ENCODE data around the gene SOX18.
"Not testable (repeated sequence)": the region's sequence is repeated elsewhere in the genome, so short reads cannot be mapped to it uniquely, and the experiment has no call there.

The SOX18 gene

GRCh38 chr20:64092258-64093012 is 43.0 kb upstream of the SOX18 start:
- H3K4me3 ChIP-seq (ENCODE audit: control insufficient read depth, low read depth, low read length) = no peak overlapping the region
- no peak for TF ChIP-seq CTCF (conservative IDR thresholded peaks at IDR 0.05; ENCODE audit: control insufficient read depth, insufficient read depth, low read depth, low read length)
- DNase-seq (ENCODE audit: low read depth) = no peak

GRCh38 chr20:64091770-64092169 is 42.3 kb upstream of the SOX18 start:
- no peak overlapping the region for H3K4me3 ChIP-seq (ENCODE audit: control insufficient read depth, low read depth, low read length)
- no peak for TF ChIP-seq CTCF (conservative IDR thresholded peaks at IDR 0.05; ENCODE audit: control insufficient read depth, insufficient read depth, low read depth, low read length)
- no peak for DNase-seq (ENCODE audit: low read depth)

GRCh38 chr20:64091340-64091739 is 41.9 kb upstream of the SOX18 start:
- no peak overlapping the region for H3K4me3 ChIP-seq (ENCODE audit: control insufficient read depth, low read depth, low read length)
- no peak for TF ChIP-seq CTCF (conservative IDR thresholded peaks at IDR 0.05; ENCODE audit: control insufficient read depth, insufficient read depth, low read depth, low read length)
- no peak for DNase-seq (ENCODE audit: low read depth)

- H3K4me3 ChIP-seq (ENCODE audit: control insufficient read depth, low read depth, low read length) = no peak overlapping the region
- no peak for DNase-seq (ENCODE audit: low read depth)
- TF ChIP-seq CTCF (conservative IDR thresholded peaks at IDR 0.05; ENCODE audit: control insufficient read depth, insufficient read depth, low read depth, low read length) = no peak
These were observed 40.7 kb upstream of the SOX18 start for GRCh38 chr20:64090165-64090564.

- DNase-seq (ENCODE audit: low read depth); H3K4me3 ChIP-seq (ENCODE audit: control insufficient read depth, low read depth, low read length): not testable (repeated sequence)
These were observed 39.1 kb upstream of the SOX18 start for GRCh38 chr20:64088586-64088985.

GRCh38 chr20:64087226-64087825 is 37.9 kb upstream of the SOX18 start:
- not testable (repeated sequence) for H3K4me3 ChIP-seq (ENCODE audit: control insufficient read depth, low read depth, low read length); DNase-seq (ENCODE audit: low read depth)

GRCh38 chr20:64086801-64087200 is 37.4 kb upstream of the SOX18 start:
- DNase-seq (ENCODE audit: low read depth) = no peak
- H3K4me3 ChIP-seq (ENCODE audit: control insufficient read depth, low read depth, low read length) = no peak overlapping the region
- TF ChIP-seq CTCF (conservative IDR thresholded peaks at IDR 0.05; ENCODE audit: control insufficient read depth, insufficient read depth, low read depth, low read length) = no peak
